Adrenal gland (tissue), 5 donors: Measurements from ENCODE around the gene UFC1.

Experiments
- POLR2A ChIP-seq, 2 donors: fragments of 450-650 bp; IDR thresholded peaks; one replicate each; pipeline ENCODE4 v1.6.1; 2017; ENCODE audit warnings: antibody characterized with exemption in 2 of 2, mild to moderate bottlenecking in 2 of 2, moderate library complexity in 1 of 2
- TF ChIP-seq, protein P1 (sequence below), 6 experiments: fragments of 450-650 bp in 4 of 6; fragments of 200-600 bp in 2 of 6; sonication (generic) in 1 of 6; IDR thresholded peaks; 1 replicate in 5 of 6; 2 replicates in 1 of 6; pipeline versions ENCODE4 v1.5.1 to v1.8.0; 2016 to 2021; ENCODE audit warnings: antibody characterized with exemption in 6 of 6, mild to moderate bottlenecking in 2 of 6, moderate library complexity in 1 of 6
- donor health status: DM: no; HTN: no; CAD: no.

- TF ChIP-seq, protein P1, sequence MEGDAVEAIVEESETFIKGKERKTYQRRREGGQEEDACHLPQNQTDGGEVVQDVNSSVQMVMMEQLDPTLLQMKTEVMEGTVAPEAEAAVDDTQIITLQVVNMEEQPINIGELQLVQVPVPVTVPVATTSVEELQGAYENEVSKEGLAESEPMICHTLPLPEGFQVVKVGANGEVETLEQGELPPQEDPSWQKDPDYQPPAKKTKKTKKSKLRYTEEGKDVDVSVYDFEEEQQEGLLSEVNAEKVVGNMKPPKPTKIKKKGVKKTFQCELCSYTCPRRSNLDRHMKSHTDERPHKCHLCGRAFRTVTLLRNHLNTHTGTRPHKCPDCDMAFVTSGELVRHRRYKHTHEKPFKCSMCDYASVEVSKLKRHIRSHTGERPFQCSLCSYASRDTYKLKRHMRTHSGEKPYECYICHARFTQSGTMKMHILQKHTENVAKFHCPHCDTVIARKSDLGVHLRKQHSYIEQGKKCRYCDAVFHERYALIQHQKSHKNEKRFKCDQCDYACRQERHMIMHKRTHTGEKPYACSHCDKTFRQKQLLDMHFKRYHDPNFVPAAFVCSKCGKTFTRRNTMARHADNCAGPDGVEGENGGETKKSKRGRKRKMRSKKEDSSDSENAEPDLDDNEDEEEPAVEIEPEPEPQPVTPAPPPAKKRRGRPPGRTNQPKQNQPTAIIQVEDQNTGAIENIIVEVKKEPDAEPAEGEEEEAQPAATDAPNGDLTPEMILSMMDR (IDR thresholded peaks at IDR 0.05): no peak
- TF ChIP-seq POLR2A (IDR thresholded peaks at IDR 0.05): no peak
Measured at GRCh38 chr1:161182214-161182613, 28.4 kb downstream of the UFC1 start.
